ENCODE results near the gene FOXP1. TPM values are rescaled to one million over a fixed set of nuclear protein-coding genes. Genes with fewer than 3 reads are reported as not detected.
A peak's percentile ranks its signal among the peaks of the same experiment; 100 is the strongest.
"Not testable (repeated sequence)": the region's sequence is repeated elsewhere in the genome, so short reads cannot be mapped to it uniquely, and the experiment has no call there.

Gene FOXP1
- total RNA-seq, 2 donors from 2014 or later, result 119 to 199 TPM

DNA sequence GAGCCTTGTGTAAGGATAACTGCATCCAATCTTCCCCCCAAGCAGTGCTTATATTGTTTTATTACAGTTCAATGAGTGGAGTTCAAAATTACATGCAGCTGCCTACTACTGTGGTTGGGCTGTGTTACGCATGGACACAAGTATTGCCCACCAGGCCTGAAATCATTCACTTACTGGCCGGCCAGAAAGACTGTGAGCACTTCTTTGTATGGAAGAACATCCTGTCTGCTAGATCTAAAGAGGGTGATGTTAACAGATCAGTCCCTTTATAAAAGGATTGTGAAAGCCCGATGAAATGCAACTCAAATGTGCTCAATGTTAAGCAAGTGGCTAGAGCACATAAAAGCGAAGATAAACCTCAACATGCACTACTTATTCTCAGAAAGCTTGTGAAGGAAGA lies 132.5 kb downstream of the FOXP1 start:
- H3K27ac Mint-ChIP-seq, result peak overlapping the region in 1 of 2 donors; percentile 96
- no peaks in the 10 kb centered on the region for H3K9me3 Mint-ChIP-seq
- peaks cover 0 to 15% of the 10 kb centered on the region in 2 donors for H3K36me3 Mint-ChIP-seq
- no peak for DNase-seq (ENCODE audit: low spot score in 2 of 2)
- peak in 1 of 2 donors; percentile 19 for ATAC-seq

- Mint-ChIP-seq H3K9me3 (no peaks in the 10 kb centered on the region), H3K27ac (peak overlapping the region in 1 of 2 donors; percentile 96), H3K36me3 (peaks cover 0 to 17% of the 10 kb centered on the region in 2 donors)
- ATAC-seq, result no peak
- no peak for DNase-seq (ENCODE audit: low spot score in 2 of 2)
Measured at GRCh38 chr3:71450162-71450561, 133.4 kb downstream of the FOXP1 start.

- DNase-seq (ENCODE audit: low spot score in 2 of 2), result no peak
- Mint-ChIP-seq H3K9me3 (no peaks in the 10 kb centered on the region), H3K36me3 (peaks cover 5 to 13% of the 10 kb centered on the region in 2 donors), H3K27ac (peak overlapping the region in 1 of 2 donors; percentile 96)
- peak; percentile 68 to 70 for ATAC-seq
Measured at GRCh38 chr3:71447803-71448202, 135.7 kb downstream of the FOXP1 start.

DNA sequence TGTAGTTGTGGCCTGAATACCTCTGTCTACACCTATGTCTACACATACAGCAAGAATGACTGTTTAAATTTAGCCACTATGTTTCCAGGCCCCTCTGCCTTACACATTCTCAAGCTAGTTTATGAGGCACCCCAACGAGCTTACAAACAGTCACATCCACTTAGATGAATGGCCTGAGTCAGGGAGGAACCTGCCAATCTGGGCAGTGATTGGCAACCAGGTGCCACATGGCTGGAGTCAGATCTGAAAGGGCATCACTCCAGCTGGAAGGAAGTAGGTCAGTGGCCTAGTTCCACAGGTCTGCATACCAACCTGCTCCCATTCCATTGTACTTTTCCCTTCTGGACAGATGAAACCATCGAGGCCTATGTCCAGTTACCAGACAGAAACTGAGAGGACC lies 136.3 kb downstream of the FOXP1 start:
- DNase-seq (ENCODE audit: low spot score in 2 of 2) (no peak), ATAC-seq (peak in 1 of 2 donors; percentile 61)
- H3K36me3 Mint-ChIP-seq, result peaks cover 5 to 11% of the 10 kb centered on the region in 2 donors
- peak overlapping the region; percentile 61 to 96 for H3K27ac Mint-ChIP-seq
- H3K9me3 Mint-ChIP-seq, result no peaks in the 10 kb centered on the region

DNA sequence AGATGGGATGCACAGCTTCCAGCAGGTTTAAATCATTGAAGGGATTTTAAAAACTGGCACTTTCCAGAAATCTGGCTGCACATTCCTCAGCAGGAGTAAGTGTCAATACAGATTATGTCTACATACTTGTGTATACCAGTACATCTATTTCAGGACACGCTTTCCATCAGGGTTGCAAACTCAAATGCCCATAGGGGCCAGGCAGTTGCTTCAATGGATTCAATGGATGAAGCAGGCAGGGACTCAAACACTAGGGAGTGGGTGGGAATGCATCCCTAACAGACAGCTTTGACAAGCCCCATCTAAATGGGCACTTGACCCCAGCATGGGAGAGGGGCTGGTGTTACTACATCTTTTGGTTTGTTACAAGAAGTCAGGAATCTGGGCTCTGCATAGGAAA lies 136.8 kb downstream of the FOXP1 start:
- DNase-seq (ENCODE audit: low spot score in 2 of 2) (no peak), ATAC-seq (no peak)
- peak overlapping the region in 1 of 2 donors; percentile 96 for H3K27ac Mint-ChIP-seq
- H3K9me3 Mint-ChIP-seq, result no peaks in the 10 kb centered on the region
- H3K36me3 Mint-ChIP-seq, result peaks cover 5 to 11% of the 10 kb centered on the region in 2 donors

- Mint-ChIP-seq H3K36me3 (peaks cover 5 to 11% of the 10 kb centered on the region in 2 donors), H3K27ac (peak overlapping the region; percentile 13 to 96), H3K9me3 (no peaks in the 10 kb centered on the region)
- DNase-seq (ENCODE audit: low spot score in 2 of 2) (no peak), ATAC-seq (no peak)
Measured at GRCh38 chr3:71446260-71446659, 137.3 kb downstream of the FOXP1 start.

DNA sequence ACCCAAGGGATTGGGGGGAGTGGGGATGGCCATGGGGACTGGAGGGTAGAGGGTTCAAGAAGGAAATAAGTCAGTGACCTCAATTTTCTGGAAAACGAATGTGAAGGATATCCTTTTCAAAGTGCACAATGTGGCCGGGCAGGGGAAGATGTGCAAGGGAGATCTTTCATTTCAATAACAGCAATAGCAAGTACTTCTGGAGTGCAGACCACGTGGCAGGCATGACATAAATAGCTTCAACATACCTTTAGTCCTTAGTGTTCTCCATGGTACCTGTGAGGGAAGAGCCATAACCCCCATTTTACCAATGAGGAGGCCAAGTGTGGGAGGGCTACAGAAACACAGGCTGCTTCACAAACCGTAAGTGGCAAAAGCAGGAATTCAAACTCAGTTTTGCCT lies 138.7 kb downstream of the FOXP1 start:
- ATAC-seq (no peak), DNase-seq (ENCODE audit: low spot score in 2 of 2) (no peak)
- peaks cover 5 to 11% of the 10 kb centered on the region in 2 donors for H3K36me3 Mint-ChIP-seq
- no peaks in the 10 kb centered on the region for H3K9me3 Mint-ChIP-seq
- H3K27ac Mint-ChIP-seq, result peak overlapping the region; percentile 95 to 96

DNA sequence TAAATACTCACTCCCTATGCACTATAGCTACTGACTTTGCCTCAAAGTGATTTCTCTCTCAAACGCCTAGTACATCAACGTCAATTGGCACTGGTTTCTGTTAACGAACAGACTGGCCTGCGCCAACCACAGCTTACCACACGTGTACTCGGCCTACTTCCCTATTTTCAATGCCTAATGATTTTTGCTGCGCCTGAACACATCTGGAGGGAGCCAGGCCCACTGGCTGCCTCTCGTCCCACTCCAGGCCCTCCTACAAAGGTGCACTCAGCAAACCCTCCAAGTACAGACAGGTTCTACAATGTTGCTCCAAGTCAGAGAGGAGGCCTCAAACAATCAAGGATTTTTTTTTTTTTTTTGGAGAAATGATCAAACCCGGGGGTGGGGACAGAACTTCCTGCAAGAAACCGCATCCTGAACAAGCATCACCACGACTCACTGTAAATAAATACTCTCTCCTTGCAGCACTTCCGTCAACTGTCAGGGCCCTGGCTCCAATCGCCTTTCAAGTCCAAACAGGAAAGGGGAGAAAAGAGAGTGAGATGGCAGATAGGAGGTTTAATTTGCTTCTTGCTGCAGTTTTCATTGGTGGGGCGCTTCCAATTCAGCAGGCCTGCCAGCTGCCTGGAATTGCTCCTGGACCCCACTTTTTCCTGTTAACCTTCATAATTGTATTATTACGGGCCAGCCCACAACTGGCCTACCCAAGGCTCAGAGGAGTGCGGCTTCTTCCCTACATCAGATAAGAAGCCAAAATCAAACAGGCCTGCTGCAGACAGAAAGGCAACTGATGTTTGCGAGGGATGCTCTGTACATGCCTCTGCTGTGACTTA lies 139.3 kb downstream of the FOXP1 start:
- DNase-seq (ENCODE audit: low spot score in 2 of 2) (peak; percentile 53 to 72), ATAC-seq (peak; percentile 48 to 72)
- Mint-ChIP-seq H3K36me3 (peaks cover 5 to 11% of the 10 kb centered on the region in 2 donors), H3K27ac (peak overlapping the region; percentile 95 to 96), H3K9me3 (no peaks in the 10 kb centered on the region)

GRCh38 chr3:71443332-71443731 lies 140.2 kb downstream of the FOXP1 start:
- Mint-ChIP-seq H3K9me3 (no peaks in the 10 kb centered on the region), H3K27ac (peak overlapping the region; percentile 89 to 96), H3K36me3 (peaks cover 5 to 11% of the 10 kb centered on the region in 2 donors)
- ATAC-seq (no peak), DNase-seq (ENCODE audit: low spot score in 2 of 2) (no peak)

DNA sequence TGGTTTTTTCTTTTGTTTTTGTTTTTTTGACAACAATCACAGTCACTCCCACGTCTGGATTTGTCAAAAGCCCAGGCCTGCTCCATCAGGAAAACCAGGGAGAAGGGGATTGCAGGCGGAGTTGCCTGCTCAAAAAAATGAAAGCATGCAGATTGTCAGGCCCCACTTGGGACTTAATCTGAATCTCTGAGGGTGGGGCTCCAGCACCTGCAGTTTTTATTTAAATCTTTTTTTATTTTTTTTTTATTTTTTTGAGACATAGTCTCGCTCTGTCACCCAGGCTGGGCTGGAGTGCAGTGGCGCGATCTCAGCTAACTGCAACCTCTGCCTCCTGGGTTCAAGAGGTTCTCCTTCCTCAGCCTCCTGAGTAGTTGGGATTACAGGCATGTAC lies 140.9 kb downstream of the FOXP1 start:
- peak overlapping the region; percentile 89 to 96 for H3K27ac Mint-ChIP-seq
- ATAC-seq (no peak), DNase-seq (ENCODE audit: low spot score in 2 of 2) (no peak)
- H3K36me3 Mint-ChIP-seq, result peaks cover 5 to 11% of the 10 kb centered on the region in 2 donors
- H3K9me3 Mint-ChIP-seq, result no peaks in the 10 kb centered on the region

GRCh38 chr3:71441925-71442651 lies 141.4 kb downstream of the FOXP1 start:
- Mint-ChIP-seq H3K27ac (peak overlapping the region; percentile 45 to 96), H3K36me3 (peaks cover 5 to 11% of the 10 kb centered on the region in 2 donors), H3K9me3 (no peaks in the 10 kb centered on the region)
- no peak for ATAC-seq
- no peak for DNase-seq (ENCODE audit: low spot score in 2 of 2)

DNA sequence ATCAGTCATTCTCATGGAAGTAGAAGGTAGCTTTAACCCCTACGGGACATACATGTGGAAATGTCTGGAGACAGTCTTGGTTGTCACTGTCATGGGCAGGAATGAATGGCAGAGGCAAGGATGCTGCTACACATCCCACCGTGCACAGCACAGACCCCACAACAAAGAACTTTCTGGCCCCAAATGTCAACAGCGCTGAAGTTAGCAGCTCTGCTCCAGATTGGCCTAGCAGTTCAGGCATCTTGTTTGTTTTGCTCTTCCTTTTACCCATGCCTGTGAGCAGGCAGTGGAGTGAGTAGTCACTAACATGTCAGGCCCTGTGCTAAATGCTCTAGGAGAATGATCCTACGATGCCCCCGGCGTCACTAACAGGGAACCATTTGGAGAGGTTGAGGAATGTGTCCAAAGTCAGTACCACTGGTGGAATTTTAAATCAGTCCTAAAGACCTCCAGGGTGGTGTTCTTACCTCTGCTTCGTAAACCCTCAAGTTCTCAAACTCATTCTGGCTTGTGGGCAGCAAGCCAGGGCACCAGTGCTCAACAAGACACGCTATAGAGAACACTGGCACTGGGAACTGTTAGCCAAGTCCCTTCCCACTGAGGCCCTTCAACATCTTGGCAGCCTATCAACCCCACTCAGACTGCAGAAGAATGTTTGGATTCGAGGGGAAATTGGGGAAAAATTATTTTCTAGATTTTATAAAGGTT lies 142.2 kb downstream of the FOXP1 start:
- H3K9me3 Mint-ChIP-seq, result no peaks in the 10 kb centered on the region
- ATAC-seq (no peak), DNase-seq (ENCODE audit: low spot score in 2 of 2) (no peak)
- H3K36me3 Mint-ChIP-seq, result peaks cover 5 to 11% of the 10 kb centered on the region in 2 donors
- peak overlapping the region; percentile 45 to 96 for H3K27ac Mint-ChIP-seq

- peaks cover 2 to 6% of the 10 kb centered on the region in 2 donors for H3K36me3 Mint-ChIP-seq
Measured at GRCh38 chr3:71438904-71439303, 144.6 kb downstream of the FOXP1 start.

DNA sequence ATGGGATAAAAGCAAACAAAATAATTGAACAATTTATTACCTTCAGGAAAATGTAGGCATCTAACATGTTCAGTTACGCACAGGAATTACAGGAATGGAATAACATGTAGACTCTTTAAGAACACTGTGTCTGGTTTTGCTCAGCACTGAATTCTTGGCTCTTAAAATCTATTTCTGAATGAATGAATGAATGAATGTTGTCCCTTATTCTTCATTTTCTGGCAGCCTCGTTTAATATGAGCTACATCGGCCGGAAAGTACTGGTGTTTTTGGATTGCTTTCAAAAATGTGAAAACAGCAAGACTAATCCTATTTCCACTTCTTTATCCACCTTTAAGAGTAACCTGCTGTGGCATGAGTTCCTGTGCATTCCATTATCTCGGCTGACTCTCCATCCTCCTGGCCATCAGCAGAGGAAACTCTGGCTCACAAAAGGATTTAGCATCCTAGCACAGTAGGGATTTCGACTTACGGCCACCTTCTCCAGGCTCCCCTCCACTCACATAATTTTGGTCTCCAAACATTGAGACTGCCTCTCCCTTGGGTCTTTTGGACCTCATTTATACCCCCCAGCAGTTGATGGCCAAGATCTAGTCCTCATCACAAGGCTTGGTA lies 145.3 kb downstream of the FOXP1 start:
- Mint-ChIP-seq H3K27ac (peak overlapping the region in 1 of 2 donors; percentile 96), H3K9me3 (no peaks in the 10 kb centered on the region), H3K36me3 (peaks cover 2 to 6% of the 10 kb centered on the region in 2 donors)
- ATAC-seq (no peak), DNase-seq (ENCODE audit: low spot score in 2 of 2) (no peak)

More at GRCh38 chr3:71438904-71439303, 144.6 kb downstream of the FOXP1 start:
- Mint-ChIP-seq H3K27ac (peak overlapping the region in 1 of 2 donors; percentile 96), H3K9me3 (no peaks in the 10 kb centered on the region)
- ATAC-seq (no peak), DNase-seq (ENCODE audit: low spot score in 2 of 2) (no peak)

DNA sequence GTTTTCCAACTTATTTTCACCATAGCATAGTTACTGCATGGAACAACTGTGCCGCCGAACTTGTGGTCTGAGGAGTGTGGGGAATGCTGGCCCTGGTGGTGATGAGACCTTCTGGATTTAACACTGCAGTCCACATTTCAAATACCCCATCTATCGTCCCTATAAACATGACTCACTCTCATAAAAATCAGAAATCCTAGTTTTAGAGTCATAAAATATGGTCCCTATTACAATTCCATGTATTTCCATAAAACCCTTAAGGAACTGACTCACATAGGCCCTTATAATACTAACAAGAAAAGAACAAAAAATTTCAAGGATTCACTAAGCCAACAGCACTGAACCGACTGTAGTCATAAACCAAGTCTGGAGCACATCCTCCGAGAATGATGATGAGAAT lies 147.2 kb downstream of the FOXP1 start:
- no peaks in the 10 kb centered on the region for H3K9me3 Mint-ChIP-seq
- H3K36me3 Mint-ChIP-seq, result peaks cover 4 to 6% of the 10 kb centered on the region in 2 donors
- H3K27ac Mint-ChIP-seq, result peak overlapping the region in 1 of 2 donors; percentile 96
- DNase-seq (ENCODE audit: low spot score in 2 of 2) (no peak), ATAC-seq (no peak)

- H3K36me3 Mint-ChIP-seq; ATAC-seq; DNase-seq (ENCODE audit: low spot score in 2 of 2); H3K9me3 Mint-ChIP-seq: not testable (repeated sequence)
- H3K27ac Mint-ChIP-seq, result peak overlapping the region in 1 of 2 donors; percentile 96
Measured at GRCh38 chr3:71435836-71436235, 147.7 kb downstream of the FOXP1 start.

All from activated naive CD4-positive, alpha-beta T cell treated with anti-CD3 and anti-CD28 coated beads, Interleukin-2, amount 50 U/mL, for 72 hours (primary cell).